Measurements from ENCODE around the gene KCNH4.

DNA sequence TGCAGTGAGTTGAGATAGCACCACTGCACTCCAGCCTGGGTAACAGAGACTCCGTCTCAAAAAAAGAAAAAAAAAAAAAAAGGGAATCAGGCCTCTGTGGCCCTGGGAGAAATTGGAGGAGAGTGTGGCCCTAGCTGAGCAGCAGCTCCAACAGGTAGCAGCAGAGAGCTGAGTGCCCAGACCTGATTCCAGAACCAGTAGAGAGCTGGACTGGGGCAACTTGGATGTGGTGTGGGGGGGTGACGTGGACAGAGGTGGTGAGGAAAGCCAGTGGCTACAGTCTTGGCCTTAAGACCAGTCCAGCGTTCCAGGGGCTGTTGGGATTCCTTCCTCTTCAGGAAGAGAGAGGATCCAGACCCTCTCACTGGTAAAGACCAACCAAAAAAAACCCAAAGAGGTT is 56.7 kb downstream of the KCNH4 start:
- no peak for TF ChIP-seq CTCF (IDR thresholded peaks at IDR 0.05)
- TF ChIP-seq POLR2A (IDR thresholded peaks at IDR 0.05): no peak
